Loucy (cell line): ENCODE data around the gene ZNF708.

Experiments used
- EZH2phosphoT487 ChIP-seq: fragments of 200-600 bp; IDR thresholded peaks from 2 replicates; pipeline ENCODE4 v1.6.1; 2018; ENCODE audit warnings: antibody characterized with exemption, mild to moderate bottlenecking, moderate library complexity, borderline replicate concordance
- TF ChIP-seq, protein P1 (sequence below): fragments of 200-600 bp; sonication (generic); conservative IDR thresholded peaks from 2 replicates; pipeline ENCODE4 v1.5.1; 2014; ENCODE audit warnings: mild to moderate bottlenecking, antibody characterized with exemption, low read length

DNA sequence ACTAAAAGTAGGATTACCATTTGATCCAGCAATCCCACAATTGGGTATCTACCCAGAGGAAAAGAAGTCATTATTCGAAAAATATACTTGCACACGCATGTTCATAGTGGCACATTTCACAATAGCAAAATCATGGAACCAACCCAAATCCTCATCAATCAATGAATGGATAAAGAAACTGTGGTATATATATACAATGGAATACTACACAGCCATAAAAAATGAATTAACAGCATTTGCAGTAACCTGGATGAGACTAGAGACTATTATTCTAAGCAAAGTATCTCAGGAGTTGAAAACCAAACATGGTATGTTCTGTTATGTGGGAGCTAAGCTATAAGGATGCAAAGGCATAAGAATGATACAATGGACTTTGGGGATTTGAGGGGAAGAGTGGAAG, 3.0 kb downstream of the ZNF708 start:
- TF ChIP-seq, protein P1, sequence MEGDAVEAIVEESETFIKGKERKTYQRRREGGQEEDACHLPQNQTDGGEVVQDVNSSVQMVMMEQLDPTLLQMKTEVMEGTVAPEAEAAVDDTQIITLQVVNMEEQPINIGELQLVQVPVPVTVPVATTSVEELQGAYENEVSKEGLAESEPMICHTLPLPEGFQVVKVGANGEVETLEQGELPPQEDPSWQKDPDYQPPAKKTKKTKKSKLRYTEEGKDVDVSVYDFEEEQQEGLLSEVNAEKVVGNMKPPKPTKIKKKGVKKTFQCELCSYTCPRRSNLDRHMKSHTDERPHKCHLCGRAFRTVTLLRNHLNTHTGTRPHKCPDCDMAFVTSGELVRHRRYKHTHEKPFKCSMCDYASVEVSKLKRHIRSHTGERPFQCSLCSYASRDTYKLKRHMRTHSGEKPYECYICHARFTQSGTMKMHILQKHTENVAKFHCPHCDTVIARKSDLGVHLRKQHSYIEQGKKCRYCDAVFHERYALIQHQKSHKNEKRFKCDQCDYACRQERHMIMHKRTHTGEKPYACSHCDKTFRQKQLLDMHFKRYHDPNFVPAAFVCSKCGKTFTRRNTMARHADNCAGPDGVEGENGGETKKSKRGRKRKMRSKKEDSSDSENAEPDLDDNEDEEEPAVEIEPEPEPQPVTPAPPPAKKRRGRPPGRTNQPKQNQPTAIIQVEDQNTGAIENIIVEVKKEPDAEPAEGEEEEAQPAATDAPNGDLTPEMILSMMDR, result no peak
- TF ChIP-seq EZH2phosphoT487, result no peak
